Ectodermal cell (in vitro differentiated cells): Measurements from ENCODE around the gene RGS6.

Source experiments
- H3K27ac ChIP-seq: 2 replicates; pipeline ENCODE4 v1.7.0; 2013; ENCODE audit warnings: mild to moderate bottlenecking, low read depth, low read length; ENCODE audit not compliant: insufficient read depth, poor library complexity, severe bottlenecking
- H3K27me3 ChIP-seq: 2 replicates; pipeline ENCODE4 v1.7.0; 2013; ENCODE audit warnings: mild to moderate bottlenecking, low read length; ENCODE audit not compliant: insufficient read depth, control insufficient read depth, poor library complexity, severe bottlenecking
- H3K36me3 ChIP-seq: one replicate; pipeline ENCODE4 v1.7.0; 2013; ENCODE audit warnings: low read length; ENCODE audit not compliant: control insufficient read depth, insufficient read depth
- H3K4me1 ChIP-seq: one replicate; pipeline ENCODE4 v1.7.0; 2013; ENCODE audit warnings: low read length; ENCODE audit not compliant: control insufficient read depth, insufficient read depth
- H3K4me3 ChIP-seq: 2 replicates; pipeline ENCODE4 v1.7.0; 2013; ENCODE audit warnings: low read depth, low read length, control low read depth; ENCODE audit not compliant: insufficient read depth
- H3K9me3 ChIP-seq: 2 replicates; pipeline ENCODE4 v1.7.0; 2013; ENCODE audit warnings: mild to moderate bottlenecking, low read length, moderate library complexity; ENCODE audit not compliant: control insufficient read depth
- WGBS, 2 experiments: methylation state at CpG; one replicate each; pipeline ENCODE4 v1.1.7; 2013; ENCODE audit warnings: missing lambda C conversion rate in 2 of 2; 5-methylcytosine and 5-hydroxymethylcytosine counted together

RGS6 gene

GRCh38 chr14:72605096-72605920 lies 673.1 kb downstream of the RGS6 start:
- H3K27ac ChIP-seq, result no peak overlapping the region
- no peaks in the 10 kb centered on the region for H3K36me3 ChIP-seq
- H3K4me1 ChIP-seq, result peaks cover 4% of the 10 kb centered on the region
- no peaks in the 10 kb centered on the region for H3K9me3 ChIP-seq
- 91 to 92% methylated on average over 18 of the region's 18 CpGs for WGBS, 2 experiments
- H3K4me3 ChIP-seq, result no peak overlapping the region
- H3K27me3 ChIP-seq, result no peaks in the 10 kb centered on the region

- no peaks in the 10 kb centered on the region for H3K4me1 ChIP-seq
- no peaks in the 10 kb centered on the region for H3K36me3 ChIP-seq
- 92 to 94% methylated on average over 3 of the region's 3 CpGs for WGBS, 2 experiments
- H3K4me3 ChIP-seq, result no peak overlapping the region
- H3K9me3 ChIP-seq, result no peaks in the 10 kb centered on the region
- no peaks in the 10 kb centered on the region for H3K27me3 ChIP-seq
- H3K27ac ChIP-seq, result no peak overlapping the region
Observed at GRCh38 chr14:72605921-72606220, 673.6 kb downstream of the RGS6 start.

- no peaks in the 10 kb centered on the region for H3K9me3 ChIP-seq
- no peak overlapping the region for H3K4me3 ChIP-seq
- H3K36me3 ChIP-seq, result no peaks in the 10 kb centered on the region
- H3K27ac ChIP-seq, result no peak overlapping the region
- no peaks in the 10 kb centered on the region for H3K4me1 ChIP-seq
- WGBS, 2 experiments, result 92 to 100% methylated on average over 1 of the region's 1 CpG
- H3K27me3 ChIP-seq, result no peaks in the 10 kb centered on the region
Observed at GRCh38 chr14:72606879-72607278, 674.6 kb downstream of the RGS6 start.

GRCh38 chr14:72607386-72608130 lies 675.3 kb downstream of the RGS6 start:
- no peak overlapping the region for H3K4me3 ChIP-seq
- no peaks in the 10 kb centered on the region for H3K4me1 ChIP-seq
- no peaks in the 10 kb centered on the region for H3K36me3 ChIP-seq
- no peaks in the 10 kb centered on the region for H3K27me3 ChIP-seq
- no peak overlapping the region for H3K27ac ChIP-seq
- 92 to 95% methylated on average over 12 of the region's 12 CpGs for WGBS, 2 experiments
- H3K9me3 ChIP-seq, result no peaks in the 10 kb centered on the region

- 89% methylated on average over 8 of the region's 8 CpGs for WGBS, 2 experiments
- H3K4me3 ChIP-seq, result no peak overlapping the region
- H3K27me3 ChIP-seq, result no peaks in the 10 kb centered on the region
- no peaks in the 10 kb centered on the region for H3K9me3 ChIP-seq
- H3K4me1 ChIP-seq, result no peaks in the 10 kb centered on the region
- no peaks in the 10 kb centered on the region for H3K36me3 ChIP-seq
- no peak overlapping the region for H3K27ac ChIP-seq
Observed at GRCh38 chr14:72608391-72609204, 676.4 kb downstream of the RGS6 start.

- no peaks in the 10 kb centered on the region for H3K36me3 ChIP-seq
- H3K27me3 ChIP-seq, result no peaks in the 10 kb centered on the region
- H3K9me3 ChIP-seq, result no peaks in the 10 kb centered on the region
- no peak overlapping the region for H3K27ac ChIP-seq
- H3K4me3 ChIP-seq, result no peak overlapping the region
- no peaks in the 10 kb centered on the region for H3K4me1 ChIP-seq
- 95 to 96% methylated on average over 12 of the region's 12 CpGs for WGBS, 2 experiments
Observed at GRCh38 chr14:72609205-72609916, 677.1 kb downstream of the RGS6 start.

GRCh38 chr14:72610096-72610830 lies 678.0 kb downstream of the RGS6 start:
- no peak overlapping the region for H3K4me3 ChIP-seq
- H3K4me1 ChIP-seq, result no peaks in the 10 kb centered on the region
- WGBS, 2 experiments, result 94% methylated on average over 12 of the region's 12 CpGs
- H3K27ac ChIP-seq, result no peak overlapping the region
- no peaks in the 10 kb centered on the region for H3K9me3 ChIP-seq
- no peaks in the 10 kb centered on the region for H3K27me3 ChIP-seq
- no peaks in the 10 kb centered on the region for H3K36me3 ChIP-seq

- Histone ChIP-seq H3K4me1 (no peaks in the 10 kb centered on the region), H3K36me3 (no peaks in the 10 kb centered on the region), H3K9me3 (no peaks in the 10 kb centered on the region), H3K4me3 (no peak overlapping the region), H3K27ac (no peak overlapping the region), H3K27me3 (no peaks in the 10 kb centered on the region)
- WGBS, 2 experiments, result 88 to 98% methylated on average over 2 of the region's 2 CpGs
Observed at GRCh38 chr14:72610831-72611200, 678.6 kb downstream of the RGS6 start.

- Histone ChIP-seq H3K4me3 (no peak overlapping the region), H3K36me3 (no peaks in the 10 kb centered on the region), H3K27ac (no peak overlapping the region), H3K4me1 (no peaks in the 10 kb centered on the region), H3K9me3 (no peaks in the 10 kb centered on the region), H3K27me3 (no peaks in the 10 kb centered on the region)
- 92 to 94% methylated on average over 4 of the region's 4 CpGs for WGBS, 2 experiments
Observed at GRCh38 chr14:72611506-72611905, 679.3 kb downstream of the RGS6 start.
